ENCODE results near the gene FLYWCH2. TPM values are rescaled to one million over a fixed set of nuclear protein-coding genes. Genes with fewer than 3 reads are reported as not detected.
"Not testable (repeated sequence)": the region's sequence is repeated elsewhere in the genome, so short reads cannot be mapped to it uniquely, and the experiment has no call there.

The FLYWCH2 gene
- total RNA-seq, 1 donor from 2014 or later: 32.1 TPM

DNA sequence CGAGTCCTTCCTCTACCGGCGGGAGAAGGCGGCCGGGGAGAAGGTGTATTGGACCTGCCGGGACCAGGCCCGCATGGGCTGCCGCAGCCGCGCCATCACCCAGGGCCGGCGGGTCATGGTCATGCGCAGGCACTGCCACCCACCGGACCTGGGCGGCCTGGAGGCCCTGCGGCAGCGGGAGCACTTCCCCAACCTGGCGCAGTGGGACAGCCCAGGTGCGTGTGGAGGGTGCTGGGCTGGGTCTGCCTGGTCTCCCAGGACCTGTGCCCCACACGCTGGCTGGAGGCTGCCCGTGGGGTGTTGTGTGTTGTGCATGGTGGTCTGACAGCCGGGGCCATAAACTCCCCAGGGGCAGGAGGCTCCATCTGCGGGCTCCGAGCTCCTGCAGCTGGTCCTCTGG, 54.2 kb downstream of the FLYWCH2 start:
- no peak for DNase-seq (ENCODE audit: low read depth in 2 of 2)

DNA sequence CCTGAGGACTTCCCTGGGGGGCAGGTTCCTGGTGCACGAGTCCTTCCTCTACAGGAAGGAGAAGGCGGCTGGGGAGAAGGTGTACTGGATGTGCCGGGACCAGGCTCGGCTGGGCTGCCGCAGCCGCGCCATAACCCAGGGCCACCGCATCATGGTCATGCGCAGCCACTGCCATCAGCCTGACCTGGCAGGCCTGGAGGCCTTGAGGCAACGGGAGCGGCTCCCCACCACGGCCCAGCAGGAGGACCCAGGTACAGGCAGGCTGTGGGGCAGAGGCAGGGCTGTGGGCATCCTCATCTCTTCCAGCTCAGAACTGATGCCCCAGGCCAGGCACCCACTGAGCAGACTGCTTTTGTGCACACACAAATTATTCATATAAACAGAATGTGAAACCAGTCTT, 55.2 kb downstream of the FLYWCH2 start:
- no peak for DNase-seq (ENCODE audit: low read depth in 2 of 2)

DNA sequence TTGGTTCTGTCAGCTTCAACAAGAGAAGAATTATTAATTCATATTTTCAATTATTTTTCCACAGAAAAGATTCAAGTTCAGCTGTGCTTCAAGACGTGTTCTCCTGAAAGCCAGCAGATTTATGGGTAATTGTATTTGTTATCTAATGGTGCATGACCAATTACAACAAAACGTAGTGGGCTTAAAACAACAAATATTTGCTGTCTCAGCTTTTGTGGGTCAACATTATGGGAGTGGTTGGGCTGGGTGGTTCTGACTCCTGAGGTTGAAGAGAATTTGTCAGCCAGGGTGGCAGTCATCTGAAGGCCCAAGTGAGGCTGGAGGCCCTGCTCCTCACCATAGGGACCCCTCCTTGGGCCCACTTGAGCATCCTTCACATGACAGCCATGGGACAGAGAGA, 57.0 kb downstream of the FLYWCH2 start:
- no peak for DNase-seq (ENCODE audit: low read depth in 2 of 2)

DNA sequence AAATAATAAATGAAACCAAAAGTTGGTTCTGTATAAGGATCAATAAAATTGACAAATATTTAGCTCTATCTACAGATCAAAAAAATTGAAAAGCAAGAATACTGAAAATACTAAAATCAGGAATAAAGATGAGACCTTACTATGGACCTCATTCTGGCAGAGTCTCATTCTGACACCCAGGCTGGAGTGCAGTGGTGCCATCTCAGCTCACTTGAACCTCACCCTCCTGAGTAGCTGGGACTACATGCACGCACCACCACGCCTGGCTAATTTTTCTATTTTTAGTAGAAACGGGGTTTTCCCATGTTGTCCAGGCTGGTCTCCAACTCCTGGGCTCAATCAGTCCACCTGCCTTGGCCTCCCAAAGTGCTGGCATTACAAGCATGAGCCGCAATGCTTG, 59.0 kb downstream of the FLYWCH2 start:
- DNase-seq (ENCODE audit: low read depth in 2 of 2): no peak

DNA sequence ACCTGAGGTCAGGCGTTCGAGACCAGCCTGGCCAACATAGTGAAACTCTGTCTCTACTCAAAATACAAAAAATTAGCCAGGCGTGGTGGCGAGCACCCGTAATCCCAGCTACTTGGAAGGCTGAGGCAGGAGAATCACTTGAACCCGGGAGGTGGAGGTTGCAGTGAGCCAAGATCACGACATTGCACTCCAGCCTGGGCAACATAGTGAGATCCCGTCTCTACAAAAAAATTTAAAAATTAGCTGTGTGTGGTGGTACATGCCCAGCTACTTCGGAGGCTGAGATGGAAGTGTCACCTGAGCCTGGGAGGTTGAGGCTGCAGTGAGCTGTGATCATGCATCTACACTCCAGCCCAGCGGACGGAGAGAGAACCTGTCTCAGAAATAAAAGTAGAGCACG, 60.7 kb downstream of the FLYWCH2 start:
- DNase-seq (ENCODE audit: low read depth in 2 of 2): not testable (repeated sequence)

DNA sequence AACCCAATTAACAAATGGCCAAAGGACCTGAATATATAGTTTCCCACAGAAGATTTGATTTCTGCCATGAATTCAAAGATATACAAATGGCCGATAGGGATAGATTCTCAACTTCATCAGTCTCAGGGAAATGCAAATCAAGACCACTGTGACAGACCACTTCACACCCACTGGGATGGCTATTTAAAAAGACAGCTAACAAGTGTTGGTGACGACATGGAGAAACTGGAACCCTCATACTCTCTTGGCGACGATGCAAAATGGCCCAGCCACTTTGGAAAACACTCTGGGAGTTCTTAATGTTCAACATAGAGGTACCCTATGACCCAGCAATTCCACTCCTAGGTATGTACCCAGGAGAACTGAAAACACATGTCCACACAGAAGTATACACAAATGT, 63.6 kb downstream of the FLYWCH2 start:
- DNase-seq (ENCODE audit: low read depth in 2 of 2): no peak

Other genes starting within 250 kb of the FLYWCH2 start
- 13.3 and 17.5 TPM in 2 replicates for gene KCTD5, start 200.7 kb upstream of the FLYWCH2 start, total RNA-seq
- gene PRSS27, start 163.0 kb upstream of the FLYWCH2 start, total RNA-seq: under 0.01 and 0.20 TPM in 2 replicates
- 24.0 and 45.2 TPM in 2 replicates for gene SRRM2, start 130.6 kb upstream of the FLYWCH2 start, total RNA-seq
- gene ELOB, start 105.9 kb upstream of the FLYWCH2 start, total RNA-seq: 289 and 344 TPM in 2 replicates
- gene PRSS33, start 95.7 kb upstream of the FLYWCH2 start, total RNA-seq: not detected in 2 replicates
- gene PRSS41, start 84.7 kb upstream of the FLYWCH2 start, total RNA-seq: not detected in 2 replicates
- 0.40 and 2.2 TPM in 2 replicates for gene PRSS21, start 66.0 kb upstream of the FLYWCH2 start, total RNA-seq
- 0.65 TPM in 1 of 2 replicates, not detected in the other for gene ZG16B, start 52.9 kb upstream of the FLYWCH2 start, total RNA-seq
- gene PRSS22, start 25.0 kb upstream of the FLYWCH2 start, total RNA-seq: not detected in 2 replicates
- 17.7 and 17.9 TPM in 2 replicates for gene FLYWCH1, start 28.7 kb downstream of the FLYWCH2 start, total RNA-seq
- gene KREMEN2, start 81.1 kb downstream of the FLYWCH2 start, total RNA-seq: not detected in 2 replicates
- 2.6 and 4.1 TPM in 2 replicates for gene PAQR4, start 86.1 kb downstream of the FLYWCH2 start, total RNA-seq
- gene PKMYT1, start 97.2 kb downstream of the FLYWCH2 start, total RNA-seq: 0.99 and 2.0 TPM in 2 replicates
- not detected in 2 replicates for gene CLDN9, start 129.7 kb downstream of the FLYWCH2 start, total RNA-seq
- not detected in 2 replicates for gene CLDN6, start 135.0 kb downstream of the FLYWCH2 start, total RNA-seq
- 44.2 and 54.8 TPM in 2 replicates for gene TNFRSF12A, start 137.2 kb downstream of the FLYWCH2 start, total RNA-seq
- gene HCFC1R1, start 140.7 kb downstream of the FLYWCH2 start, total RNA-seq: 4.6 and 6.1 TPM in 2 replicates
- 17.2 and 18.3 TPM in 2 replicates for gene THOC6, start 140.8 kb downstream of the FLYWCH2 start, total RNA-seq
- gene BICDL2, start 153.7 kb downstream of the FLYWCH2 start, total RNA-seq: not detected in 2 replicates
- gene MMP25, start 163.3 kb downstream of the FLYWCH2 start, total RNA-seq: under 0.01 TPM in 2 replicates
- 26.2 and 36.6 TPM in 2 replicates for gene IL32, start 182.4 kb downstream of the FLYWCH2 start, total RNA-seq
- gene ZSCAN10, start 216.1 kb downstream of the FLYWCH2 start, total RNA-seq: under 0.01 TPM in 1 of 2 replicates, not detected in the other
- 12.3 and 12.6 TPM in 2 replicates for gene ZNF205, start 229.4 kb downstream of the FLYWCH2 start, total RNA-seq

Measured in lung microvascular endothelial cell (primary cell).